H1 (cell line): ENCODE results near the gene LHB. TPM values are rescaled to one million over a fixed set of nuclear protein-coding genes. Genes with fewer than 3 reads are reported as not detected.

Experiments
- CTCF ChIA-PET: fragments of 300-600 bp; sonication (Branson Sonifier 250); formaldehyde crosslinking; loops from one replicate; lab custom pipeline; 2021; ENCODE audit not compliant: partially characterized antibody; lab: Charles Lee
- POLR2A ChIA-PET: fragments of 300-600 bp; sonication (Branson Sonifier 250); formaldehyde crosslinking; loops from one replicate; lab custom pipeline; 2021; ENCODE audit warnings: inconsistent platforms; ENCODE audit not compliant: partially characterized antibody; lab: Charles Lee
- DNase-seq, 2 experiments: peaks; one replicate each; pipeline versions ENCODE4 v3.0.0 to v3.0.0-alpha.2; 2010 to 2022; ENCODE audit warnings: low spot score in 2 of 2, low read depth in 1 of 2, mixed read lengths in 1 of 2
- FAIRE-seq: peaks from 2 replicates; lab custom pipeline; 2011; peaks lifted over from hg19 to GRCh38; lab: Jason Lieb, UNC
- H2AFZ ChIP-seq: 2 replicates; pipeline ENCODE4 v1.8.1; 2012; ENCODE audit warnings: low read length, inconsistent platforms
- H2AK5ac ChIP-seq: 2 replicates; pipeline ENCODE4 v1.6.1; 2013; ENCODE audit warnings: low read depth, low read length
- H2BK120ac ChIP-seq: replicated peaks from 2 replicates; pipeline ENCODE3; 2013; ENCODE audit warnings: low read depth, low read length, inconsistent platforms
- H2BK12ac ChIP-seq: 2 replicates; pipeline ENCODE4 v1.6.1; 2013; ENCODE audit warnings: low read depth, low read length
- H2BK15ac ChIP-seq: 2 replicates; pipeline ENCODE4 v1.6.1; 2013; ENCODE audit warnings: low read length
- H2BK20ac ChIP-seq: 2 replicates; pipeline ENCODE4 v1.6.1; 2013; ENCODE audit warnings: low read length
- H2BK5ac ChIP-seq: 2 replicates; pipeline ENCODE4 v1.6.1; 2013; ENCODE audit warnings: low read depth, low read length
- H3K14ac ChIP-seq: 2 replicates; pipeline ENCODE4 v1.6.1; 2013; ENCODE audit warnings: inconsistent platforms; ENCODE audit not compliant: insufficient read length
- H3K18ac ChIP-seq: 2 replicates; pipeline ENCODE4 v1.6.1; 2013; ENCODE audit warnings: low read length; ENCODE audit errors: extremely low read depth
- H3K23ac ChIP-seq: 2 replicates; pipeline ENCODE4 v1.6.1; 2013; ENCODE audit warnings: inconsistent platforms; ENCODE audit not compliant: insufficient read length
- H3K23me2 ChIP-seq: 2 replicates; pipeline ENCODE4 v1.6.1; 2013; ENCODE audit warnings: low read depth, low read length
- H3K27ac ChIP-seq: 2 replicates; pipeline ENCODE4 v1.6.1; 2011; ENCODE audit warnings: low read depth, low read length, inconsistent platforms
- H3K27me3 ChIP-seq, 4 experiments: replicated peaks in 1 of 4; 1 replicate in 1 of 4; 2 replicates in 3 of 4; pipeline versions ENCODE4 v1.6.1 to v1.8.1; 2011 to 2013; ENCODE audit warnings: low read length in 3 of 4, mild to moderate bottlenecking in 3 of 4, inconsistent platforms in 2 of 4, mixed read lengths in 2 of 4, moderate library complexity in 1 of 4; ENCODE audit not compliant: control insufficient read depth in 3 of 4, insufficient read depth in 3 of 4; ENCODE audit errors: extremely low read depth in 1 of 4
- H3K36me3 ChIP-seq, 4 experiments: 2 replicates each; pipeline versions ENCODE4 v1.6.1 to v1.8.1; 2011 to 2013; ENCODE audit warnings: mild to moderate bottlenecking in 4 of 4, low read length in 3 of 4, moderate library complexity in 2 of 4, control low read depth in 1 of 4, inconsistent platforms in 1 of 4; ENCODE audit not compliant: insufficient read depth in 4 of 4, control insufficient read depth in 2 of 4
- H3K4ac ChIP-seq: replicated peaks from 2 replicates; pipeline ENCODE3; 2013; ENCODE audit warnings: low read length, low read depth, mixed read lengths, inconsistent platforms; ENCODE audit not compliant: insufficient read length
- H3K4me1 ChIP-seq, 4 experiments: replicated peaks in 1 of 4; 1 replicate in 1 of 4; 2 replicates in 3 of 4; pipeline versions ENCODE4 v1.6.1 to v1.8.1; 2011 to 2013; ENCODE audit warnings: low read length in 3 of 4, inconsistent platforms in 2 of 4, mixed read lengths in 1 of 4; ENCODE audit not compliant: insufficient read depth in 4 of 4, control insufficient read depth in 3 of 4
- H3K4me2 ChIP-seq, 2 experiments: 2 replicates each; pipeline versions ENCODE4 v1.6.1 to v1.8.1; 2011 to 2013; ENCODE audit warnings: low read depth in 2 of 2, low read length in 2 of 2, control low read depth in 1 of 2, inconsistent platforms in 1 of 2, mild to moderate bottlenecking in 1 of 2; ENCODE audit not compliant: insufficient read depth in 1 of 2
- H3K4me3 ChIP-seq, 4 experiments: fragments of 200-600, 300-600 bp in 1 of 4; sonication (generic), shearing (Covaris generic), sonication (Bioruptor Twin) in 1 of 4; 2 replicates each; pipeline versions ENCODE4 v1.5.1 to v1.8.1; 2011 to 2016; ENCODE audit warnings: low read length in 4 of 4, low read depth in 3 of 4, control low read depth in 2 of 4, inconsistent platforms in 2 of 4, mild to moderate bottlenecking in 2 of 4, mixed read lengths in 1 of 4, moderate library complexity in 1 of 4; ENCODE audit not compliant: insufficient read depth in 2 of 4; ENCODE audit errors: extremely low read depth in 1 of 4
- H3K56ac ChIP-seq: replicated peaks from 2 replicates; pipeline ENCODE3; 2013; ENCODE audit warnings: low read depth, mild to moderate bottlenecking, mixed read lengths, low read length, inconsistent platforms; ENCODE audit not compliant: insufficient read length
- H3K79me1 ChIP-seq: 2 replicates; pipeline ENCODE4 v1.6.1; 2013; ENCODE audit warnings: low read depth, low read length, control low read depth
- H3K79me2 ChIP-seq, 2 experiments: 2 replicates each; pipeline versions ENCODE4 v1.6.1 to v1.8.1; 2012 to 2013; ENCODE audit warnings: low read length in 2 of 2, mild to moderate bottlenecking in 2 of 2, inconsistent platforms in 1 of 2; ENCODE audit not compliant: insufficient read depth in 2 of 2, control insufficient read depth in 1 of 2
- H3K9ac ChIP-seq, 4 experiments: replicated peaks in 1 of 4; 1 replicate in 1 of 4; 2 replicates in 3 of 4; pipeline versions ENCODE4 v1.6.1 to v1.8.1; 2011 to 2013; ENCODE audit warnings: low read depth in 3 of 4, low read length in 3 of 4, control low read depth in 2 of 4, mild to moderate bottlenecking in 2 of 4, moderate library complexity in 2 of 4, inconsistent platforms in 1 of 4; ENCODE audit errors: extremely low read depth in 1 of 4
- H3K9me3 ChIP-seq, 2 experiments: 2 replicates each; pipeline versions ENCODE4 v1.6.1 to v1.8.1; 2012 to 2013; ENCODE audit warnings: mild to moderate bottlenecking in 2 of 2, moderate library complexity in 2 of 2, control low read depth in 1 of 2, inconsistent platforms in 1 of 2, low read depth in 1 of 2, low read length in 1 of 2, mixed read lengths in 1 of 2; ENCODE audit not compliant: insufficient read depth in 2 of 2
- H4K20me1 ChIP-seq, 2 experiments: replicated peaks in 1 of 2; 2 replicates each; pipeline versions ENCODE3 to v1.8.1; 2011 to 2013; ENCODE audit warnings: inconsistent platforms in 2 of 2, low read length in 2 of 2, mild to moderate bottlenecking in 1 of 2; ENCODE audit not compliant: insufficient read depth in 2 of 2, control insufficient read depth in 1 of 2
- H4K5ac ChIP-seq: 2 replicates; pipeline ENCODE4 v1.6.1; 2013; ENCODE audit warnings: low read length, low read depth, mixed read lengths, inconsistent platforms; ENCODE audit not compliant: insufficient read length
- H4K8ac ChIP-seq: 2 replicates; pipeline ENCODE4 v1.8.0; 2013; ENCODE audit warnings: mild to moderate bottlenecking, moderate library complexity, low read length, inconsistent platforms; ENCODE audit not compliant: insufficient read depth; ENCODE audit errors: extremely low read depth
- H4K91ac ChIP-seq: replicated peaks from 2 replicates; pipeline ENCODE3; 2013; ENCODE audit warnings: low read length, mixed read lengths, inconsistent platforms; ENCODE audit not compliant: insufficient read length
- EGR1 ChIP-seq: IDR thresholded peaks from 2 replicates; pipeline ENCODE4 v1.6.1; 2011; ENCODE audit warnings: low read depth, low read length, borderline replicate concordance
- KDM1A ChIP-seq: fragments of 200-600, 300-600 bp; sonication (generic); IDR thresholded peaks from 2 replicates; pipeline ENCODE4 v1.7.1; 2016; ENCODE audit warnings: mild to moderate bottlenecking, low read length, borderline replicate concordance
- TEAD4 ChIP-seq: IDR thresholded peaks from 2 replicates; pipeline ENCODE4 v1.6.1; 2012; ENCODE audit warnings: low read depth, low read length, inconsistent platforms, mixed read lengths
- whole genome bisulfite sequencing, 2 experiments: shearing (Covaris generic) in 1 of 2; methylation state at CpG; one replicate each; pipeline versions ENCODE4 v1.1.6 to v1.1.7; 2013 to 2015; ENCODE audit warnings: low lambda C conversion rate in 2 of 2, mixed read lengths in 2 of 2, inconsistent platforms in 1 of 2, low coverage in 1 of 2, missing lambda C conversion rate in 1 of 2; ENCODE audit not compliant: insufficient replicate concordance in 2 of 2, insufficient coverage in 1 of 2, insufficient read length in 1 of 2; ENCODE audit errors: extremely low coverage in 1 of 2, missing lambda C conversion rate in 1 of 2; 5-methylcytosine and 5-hydroxymethylcytosine counted together
- polyA plus RNA-seq, 7 experiments: library from polyadenylated mRNA; depleted of rRNA in 3 of 7; stranded (reverse) in 5 of 7; unstranded in 2 of 7; fragments of >200 nt in 5 of 7; fragments of 200-250 nt in 2 of 7; gene quantifications; 1 replicate in 5 of 7; 2 replicates in 1 of 7; 4 replicates in 1 of 7; pipeline versions ENCODE4 v1.2.1 to v1.2.3, GENCODE V29; 2011 to 2013; ENCODE audit warnings: missing spikeins in 2 of 7, mixed read lengths in 2 of 7
- total RNA-seq: library from RNA; stranded (reverse); fragmentation: NEBNext Ultra II Directional; extraction: Animal tissue kit (Norgen Biotek cat#: 25700); gene quantifications from 2 replicates; pipeline ENCODE4 v1.2.1, GENCODE V29; 2021
- TF ChIP-seq, protein P1 (sequence below): IDR thresholded peaks from 2 replicates; pipeline ENCODE4 v1.6.1; 2012; ENCODE audit warnings: inconsistent platforms
- TF ChIP-seq, protein P2 (sequence below): IDR thresholded peaks from 2 replicates; pipeline ENCODE4 v1.6.1; 2012; ENCODE audit warnings: low read length, inconsistent platforms
- TF ChIP-seq, protein P3 (sequence below), 3 experiments: IDR thresholded peaks; 1 replicate in 2 of 3; 2 replicates in 1 of 3; pipeline versions ENCODE4 v1.5.1 to v1.6.1; 2011; ENCODE audit warnings: low read length in 3 of 3, mild to moderate bottlenecking in 3 of 3, inconsistent platforms in 2 of 3, low read depth in 1 of 3, moderate library complexity in 1 of 3; ENCODE audit not compliant: insufficient read depth in 1 of 3; ENCODE audit errors: control extremely low read depth in 1 of 3

LHB gene
- total and polyA plus RNA-seq, 2 of the 8 experiments (the other 6 are each of a cell fraction or from before 2014, with no cell fraction given), result 0.53 TPM; not detected in 1

DNA sequence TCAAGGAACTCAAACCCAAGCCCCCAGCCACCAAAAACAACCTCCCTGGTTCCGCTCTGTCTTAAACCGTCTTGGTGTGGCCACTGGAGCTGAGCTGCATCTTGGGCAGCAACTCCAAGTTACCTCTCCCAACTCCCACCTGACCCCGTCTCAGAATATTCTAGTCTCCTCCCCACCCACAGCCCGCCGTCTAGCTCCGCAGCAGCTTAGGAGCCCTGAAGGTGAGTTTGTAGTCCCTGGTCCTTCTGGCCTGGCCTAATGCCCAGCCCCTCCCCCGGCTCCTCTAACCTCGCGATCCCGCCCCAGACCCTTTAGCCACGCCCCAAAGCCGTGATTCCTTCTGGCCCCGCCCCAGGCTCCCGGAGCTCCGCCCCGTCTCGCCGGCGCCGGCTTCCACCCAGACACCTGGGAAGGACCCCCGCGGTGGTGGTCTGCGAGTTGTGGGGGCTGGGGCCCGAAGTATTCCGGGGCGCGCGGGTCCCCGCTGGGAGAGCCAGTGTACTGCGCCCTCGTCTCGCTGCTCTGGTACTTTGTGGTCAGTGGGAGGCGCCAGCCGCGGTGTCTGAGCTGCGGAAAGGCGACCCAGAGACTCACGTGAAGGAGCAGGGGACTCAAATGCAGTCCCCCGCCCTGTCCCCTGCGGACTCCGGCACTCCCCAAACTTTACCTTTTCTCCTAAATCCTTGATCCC lies 2.5 kb upstream of the LHB start:
- H4K5ac ChIP-seq, result no peak overlapping the region
- H3K79me1 ChIP-seq, result no peaks in the 10 kb centered on the region
- DNase-seq (peak; percentile 29 to 92), FAIRE-seq (no peak)
- H3K4me2 ChIP-seq, result peak overlapping the region; percentile 31 to 78; a peak in 3 of 4 replicates
- H3K36me3 ChIP-seq, result peaks cover 5 to 18% (median 10%) of the 10 kb centered on the region in 4 experiments; a peak in 7 of 8 replicates
- H2BK5ac ChIP-seq, result no peak overlapping the region
- H3K27ac ChIP-seq, result no peak overlapping the region
- no peak overlapping the region for H3K14ac ChIP-seq
- peaks cover 0 to 15% (median 12%) of the 10 kb centered on the region in 4 experiments; a peak in 6 of 7 replicates for H3K27me3 ChIP-seq
- H3K79me2 ChIP-seq, result no peaks in the 10 kb centered on the region
- no peak overlapping the region for H3K4ac ChIP-seq
- no peak overlapping the region for H2AK5ac ChIP-seq
- no peak overlapping the region for H2BK12ac ChIP-seq
- H3K9ac ChIP-seq, result no peak overlapping the region
- H3K9me3 ChIP-seq, result no peaks in the 10 kb centered on the region
- H3K4me3 ChIP-seq, result peak overlapping the region in 2 of 4 experiments; percentile 17 to 50; a peak in 4 of 8 replicates
- no peak overlapping the region for H3K56ac ChIP-seq
- H3K4me1 ChIP-seq, result peaks cover 0 to 17% (median 8%) of the 10 kb centered on the region in 4 experiments; a peak in 5 of 7 replicates
- no peak overlapping the region for H2BK120ac ChIP-seq
- no peak overlapping the region for H2BK20ac ChIP-seq
- no peak overlapping the region for H2AFZ ChIP-seq
- no peak overlapping the region for H3K18ac ChIP-seq
- peaks cover 6% of the 10 kb centered on the region; the same call in 1 of the 2 replicates for H3K23me2 ChIP-seq
- WGBS, 2 experiments, result 42% methylated on average over 35 of the region's 41 CpGs; no CpG with 5 or more reads in 1 of the 2 experiments
- H4K8ac ChIP-seq, result no peak overlapping the region
- no peak overlapping the region for H3K23ac ChIP-seq
- ChIA-PET CTCF (interaction anchor here (0.6 to 8.1 kb wide), 15 partner anchors 10 to 325 kb away, joined by 3 to 46 read pairs (median 4); partner anchors contain the start of genes CGB2, CGB7, GYS1 and RUVBL2), POLR2A (interaction anchor here (0.6 to 1.5 kb wide), 12 partner anchors 9 to 209 kb away, joined by 3 to 6 read pairs (median 3); partner anchors contain the start of genes BCAT2, GYS1 and LIN7B)
- no peak overlapping the region for H2BK15ac ChIP-seq
- H4K91ac ChIP-seq, result no peak overlapping the region
- peaks cover 0 to 2% of the 10 kb centered on the region in 2 experiments for H4K20me1 ChIP-seq
- TF ChIP-seq, protein P1, sequence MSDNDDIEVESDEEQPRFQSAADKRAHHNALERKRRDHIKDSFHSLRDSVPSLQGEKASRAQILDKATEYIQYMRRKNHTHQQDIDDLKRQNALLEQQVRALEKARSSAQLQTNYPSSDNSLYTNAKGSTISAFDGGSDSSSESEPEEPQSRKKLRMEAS, result 0 out of 2 replicates have a peak, but pooled peaks have one; percentile 22
- TF ChIP-seq EGR1 (no peak), TEAD4 (0 out of 2 replicates have a peak, but pooled peaks have one; percentile 16), KDM1A (peak; percentile 9; the same call in 1 of the 2 replicates)
- TF ChIP-seq, protein P2, sequence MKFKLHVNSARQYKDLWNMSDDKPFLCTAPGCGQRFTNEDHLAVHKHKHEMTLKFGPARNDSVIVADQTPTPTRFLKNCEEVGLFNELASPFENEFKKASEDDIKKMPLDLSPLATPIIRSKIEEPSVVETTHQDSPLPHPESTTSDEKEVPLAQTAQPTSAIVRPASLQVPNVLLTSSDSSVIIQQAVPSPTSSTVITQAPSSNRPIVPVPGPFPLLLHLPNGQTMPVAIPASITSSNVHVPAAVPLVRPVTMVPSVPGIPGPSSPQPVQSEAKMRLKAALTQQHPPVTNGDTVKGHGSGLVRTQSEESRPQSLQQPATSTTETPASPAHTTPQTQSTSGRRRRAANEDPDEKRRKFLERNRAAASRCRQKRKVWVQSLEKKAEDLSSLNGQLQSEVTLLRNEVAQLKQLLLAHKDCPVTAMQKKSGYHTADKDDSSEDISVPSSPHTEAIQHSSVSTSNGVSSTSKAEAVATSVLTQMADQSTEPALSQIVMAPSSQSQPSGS, result no peak
- TF ChIP-seq, protein P3, sequence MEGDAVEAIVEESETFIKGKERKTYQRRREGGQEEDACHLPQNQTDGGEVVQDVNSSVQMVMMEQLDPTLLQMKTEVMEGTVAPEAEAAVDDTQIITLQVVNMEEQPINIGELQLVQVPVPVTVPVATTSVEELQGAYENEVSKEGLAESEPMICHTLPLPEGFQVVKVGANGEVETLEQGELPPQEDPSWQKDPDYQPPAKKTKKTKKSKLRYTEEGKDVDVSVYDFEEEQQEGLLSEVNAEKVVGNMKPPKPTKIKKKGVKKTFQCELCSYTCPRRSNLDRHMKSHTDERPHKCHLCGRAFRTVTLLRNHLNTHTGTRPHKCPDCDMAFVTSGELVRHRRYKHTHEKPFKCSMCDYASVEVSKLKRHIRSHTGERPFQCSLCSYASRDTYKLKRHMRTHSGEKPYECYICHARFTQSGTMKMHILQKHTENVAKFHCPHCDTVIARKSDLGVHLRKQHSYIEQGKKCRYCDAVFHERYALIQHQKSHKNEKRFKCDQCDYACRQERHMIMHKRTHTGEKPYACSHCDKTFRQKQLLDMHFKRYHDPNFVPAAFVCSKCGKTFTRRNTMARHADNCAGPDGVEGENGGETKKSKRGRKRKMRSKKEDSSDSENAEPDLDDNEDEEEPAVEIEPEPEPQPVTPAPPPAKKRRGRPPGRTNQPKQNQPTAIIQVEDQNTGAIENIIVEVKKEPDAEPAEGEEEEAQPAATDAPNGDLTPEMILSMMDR (IDR thresholded peaks at IDR 0.05; ENCODE audit: control extremely low read depth in 1 of 3, insufficient read depth in 1 of 3, low read depth in 1 of 3, low read length in 3 of 3), result peak; percentile 58 to 95 (median 64)
